Prostate gland (tissue), 2 donors: ENCODE measurements around the gene TRAPPC3.
A peak's percentile ranks its signal among the peaks of the same experiment; 100 is the strongest.

ENCODE experiments used
- POLR2A ChIP-seq: fragments of 450-650 bp; IDR thresholded peaks from one replicate; pipeline ENCODE4 v1.6.1; 2016; ENCODE audit warnings: antibody characterized with exemption, mild to moderate bottlenecking
- POLR2AphosphoS5 ChIP-seq: sonication (generic); formaldehyde crosslinking; IDR thresholded peaks from one replicate; pipeline ENCODE4 v1.6.1; 2017; ENCODE audit warnings: antibody characterized with exemption
- TF ChIP-seq, protein P1 (sequence below), 4 experiments: fragments of 200-600 bp in 2 of 4; fragments of 450-650 bp in 2 of 4; sonication (generic) in 2 of 4; IDR thresholded peaks; 1 replicate in 3 of 4; 2 replicates in 1 of 4; pipeline ENCODE4 v1.5.1; 2016 to 2019; ENCODE audit warnings: antibody characterized with exemption in 4 of 4, mild to moderate bottlenecking in 2 of 4, moderate library complexity in 2 of 4

DNA sequence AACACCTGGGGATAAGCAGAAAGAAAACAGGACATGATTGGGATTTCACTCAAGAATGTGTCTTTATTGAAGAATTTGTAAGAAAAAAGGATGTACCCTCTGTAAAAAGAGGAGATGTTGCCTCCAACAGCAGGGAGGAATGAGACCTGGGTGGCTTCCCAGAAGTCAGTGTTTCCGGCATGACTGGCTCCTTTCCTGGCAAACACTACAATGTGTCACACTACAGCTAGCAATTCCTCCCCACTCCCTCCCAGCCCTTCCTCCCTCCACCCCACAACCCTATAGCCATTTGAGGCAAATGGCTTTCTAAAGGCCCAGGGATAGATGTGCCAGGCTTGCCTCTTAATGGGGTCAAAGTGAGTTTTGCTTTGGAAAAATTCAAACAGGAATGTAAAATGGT lies 12.8 kb downstream of the TRAPPC3 start:
- TF ChIP-seq, protein P1, sequence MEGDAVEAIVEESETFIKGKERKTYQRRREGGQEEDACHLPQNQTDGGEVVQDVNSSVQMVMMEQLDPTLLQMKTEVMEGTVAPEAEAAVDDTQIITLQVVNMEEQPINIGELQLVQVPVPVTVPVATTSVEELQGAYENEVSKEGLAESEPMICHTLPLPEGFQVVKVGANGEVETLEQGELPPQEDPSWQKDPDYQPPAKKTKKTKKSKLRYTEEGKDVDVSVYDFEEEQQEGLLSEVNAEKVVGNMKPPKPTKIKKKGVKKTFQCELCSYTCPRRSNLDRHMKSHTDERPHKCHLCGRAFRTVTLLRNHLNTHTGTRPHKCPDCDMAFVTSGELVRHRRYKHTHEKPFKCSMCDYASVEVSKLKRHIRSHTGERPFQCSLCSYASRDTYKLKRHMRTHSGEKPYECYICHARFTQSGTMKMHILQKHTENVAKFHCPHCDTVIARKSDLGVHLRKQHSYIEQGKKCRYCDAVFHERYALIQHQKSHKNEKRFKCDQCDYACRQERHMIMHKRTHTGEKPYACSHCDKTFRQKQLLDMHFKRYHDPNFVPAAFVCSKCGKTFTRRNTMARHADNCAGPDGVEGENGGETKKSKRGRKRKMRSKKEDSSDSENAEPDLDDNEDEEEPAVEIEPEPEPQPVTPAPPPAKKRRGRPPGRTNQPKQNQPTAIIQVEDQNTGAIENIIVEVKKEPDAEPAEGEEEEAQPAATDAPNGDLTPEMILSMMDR (IDR thresholded peaks at IDR 0.05) = no peak
- no peak for TF ChIP-seq POLR2A
- TF ChIP-seq POLR2AphosphoS5 = peak; percentile 64
